ENCODE results near the gene CST8. TPM values are rescaled to one million over a fixed set of nuclear protein-coding genes. Genes with fewer than 3 reads are reported as not detected.

CST8 gene
- polyA plus RNA-seq, 2 of the 4 experiments (the other 2 are of a cell fraction) = not detected

- no peak for TF ChIP-seq CBX2 (IDR thresholded peaks at IDR 0.05; ENCODE audit: borderline replicate concordance, low read depth)
- TF ChIP-seq USF2 (IDR thresholded peaks at IDR 0.05) = no peak
- no peak for TF ChIP-seq ZSCAN20 (CRISPR knock-in tag; IDR thresholded peaks at IDR 0.05)
- TF ChIP-seq FOSB (CRISPR knock-in tag; IDR thresholded peaks at IDR 0.05) = no peak
- no peak for TF ChIP-seq ATOH8 (CRISPR knock-in tag; IDR thresholded peaks at IDR 0.05; ENCODE audit: low read depth)
Observed at GRCh38 chr20:23503649-23504048, 12.7 kb downstream of the CST8 start (continued).

GRCh38 chr20:23507346-23507745, 16.4 kb downstream of the CST8 start:
- CTCF ChIA-PET = interaction anchor here (1.1 to 1.5 kb wide), 2 partner anchors 12 to 99 kb away, joined by 3 read pairs; no protein-coding TSS in a partner anchor
- H3K4me3 ChIP-seq = no peak overlapping the region
- H3K4me1 ChIP-seq = no peaks in the 10 kb centered on the region
- POLR2A ChIA-PET = no interaction called here
- TF ChIP-seq HOXB13 (CRISPR knock-in tag; IDR thresholded peaks at IDR 0.05; ENCODE audit: low read depth) = no peak
- TF ChIP-seq TP53 (CRISPR knock-in tag; IDR thresholded peaks at IDR 0.05) = no peak
- TF ChIP-seq PHF8 (IDR thresholded peaks at IDR 0.05; ENCODE audit: borderline replicate concordance, low read depth) = no peak
- TF ChIP-seq KDM5A (IDR thresholded peaks at IDR 0.05) = no peak
- TF ChIP-seq CBX8 (IDR thresholded peaks at IDR 0.05) = no peak
- TF ChIP-seq ZNF302 (CRISPR knock-in tag; IDR thresholded peaks at IDR 0.05) = no peak
- no peak for TF ChIP-seq ZFP36 (IDR thresholded peaks at IDR 0.05; ENCODE audit: borderline replicate concordance, partially characterized antibody)
- TF ChIP-seq PBX3 (IDR thresholded peaks at IDR 0.05) = no peak
- no peak for TF ChIP-seq ELK1 (IDR thresholded peaks at IDR 0.05; ENCODE audit: low read depth, low read length)
- FAIRE-seq = no peak
- 67% methylated on average over 5 of the region's 6 CpGs for WGBS (ENCODE audit: missing lambda C conversion rate)
- no peak overlapping the region for H3K27ac ChIP-seq
- no peak overlapping the region for H3K4me2 ChIP-seq
- DNase-seq (ENCODE audit: low read depth in 1 of 2, low spot score in 1 of 2) = no peak
- ATAC-seq = no peak
- no peaks in the 10 kb centered on the region for H3K9me3 ChIP-seq

- POLR2A ChIA-PET = no interaction called here
- H3K4me3 ChIP-seq = no peak overlapping the region
- ATAC-seq (no peak; a peak in 1 of 6 replicates), DNase-seq (ENCODE audit: low read depth in 1 of 2, low spot score in 1 of 2) (no peak), FAIRE-seq (no peak)
- WGBS (ENCODE audit: missing lambda C conversion rate) = 50% methylated on average over 8 of the region's 8 CpGs
- no peak overlapping the region for H3K4me2 ChIP-seq
- no peak overlapping the region for H3K27ac ChIP-seq
- TF ChIP-seq ESRRA (IDR thresholded peaks at IDR 0.05; ENCODE audit: borderline replicate concordance, low read length) (no peak), MYC (IDR thresholded peaks at IDR 0.05; ENCODE audit: borderline replicate concordance, low read length) (no peak), PBX3 (IDR thresholded peaks at IDR 0.05) (no peak), RFX5 (IDR thresholded peaks at IDR 0.05) (no peak), KDM1A (IDR thresholded peaks at IDR 0.05; ENCODE audit: low read depth) (no peak), HEYL (CRISPR knock-in tag; IDR thresholded peaks at IDR 0.05) (no peak), RCOR1 (IDR thresholded peaks at IDR 0.05; ENCODE audit: low read depth, low read length) (no peak)
- CTCF ChIA-PET = interaction anchor here (0.6 to 1.1 kb wide), 4 partner anchors 11 to 98 kb away, joined by 3 to 4 read pairs (median 3); no protein-coding TSS in a partner anchor
- no peaks in the 10 kb centered on the region for H3K9me3 ChIP-seq
- H3K4me1 ChIP-seq = no peaks in the 10 kb centered on the region
Observed at GRCh38 chr20:23508449-23509229, 17.7 kb downstream of the CST8 start.

All from A549 (cell line).